Gastroesophageal sphincter (tissue), 4 donors: ENCODE results near the gene CP. TPM values are rescaled to one million over a fixed set of nuclear protein-coding genes. Genes with fewer than 3 reads are reported as not detected.

Experiments used
- ATAC-seq: fragments of 150-250 bp; one replicate; pipeline ENCODE4 v1.9.1; 2016; ENCODE audit warnings: mild to moderate bottlenecking, moderate library complexity
- H3K27ac ChIP-seq, 4 donors: fragments of 200-600 bp; sonication (generic) in 3 of 4; 1 replicate in 3 of 4; 2 replicates in 1 of 4; pipeline ENCODE4 v1.5.1; 2016 to 2019
- H3K27me3 ChIP-seq: fragments of 200-600 bp; sonication (generic); one replicate; pipeline ENCODE4 v1.5.1; 2019
- H3K36me3 ChIP-seq, 2 donors: fragments of 200-600 bp; sonication (generic); one replicate each; pipeline ENCODE4 v1.5.1; 2019; ENCODE audit warnings: control low read depth in 1 of 2
- H3K4me1 ChIP-seq, 3 donors: fragments of 200-600 bp; sonication (generic); 1 replicate in 2 of 3; 2 replicates in 1 of 3; pipeline ENCODE4 v1.5.1; 2016 to 2019; ENCODE audit warnings: control low read depth in 2 of 3
- H3K4me3 ChIP-seq, 2 donors: fragments of 200-600 bp; sonication (generic); one replicate each; pipeline ENCODE4 v1.5.1; 2019; ENCODE audit warnings: mild to moderate bottlenecking in 1 of 2, moderate library complexity in 1 of 2
- H3K9me3 ChIP-seq, 3 donors: fragments of 200-600 bp; sonication (generic); one replicate each; pipeline ENCODE4 v1.5.1; 2017 to 2019; ENCODE audit warnings: control low read depth in 2 of 3
- EP300 ChIP-seq: sonication (generic); formaldehyde crosslinking; IDR thresholded peaks from one replicate; pipeline ENCODE4 v1.6.1; 2017; ENCODE audit warnings: antibody characterized with exemption, mild to moderate bottlenecking
- POLR2A ChIP-seq, 2 donors: fragments of 450-650 bp; IDR thresholded peaks; one replicate each; pipeline ENCODE4 v1.6.1; 2017; ENCODE audit warnings: antibody characterized with exemption in 2 of 2, mild to moderate bottlenecking in 2 of 2, moderate library complexity in 1 of 2
- POLR2AphosphoS5 ChIP-seq: sonication (generic); formaldehyde crosslinking; IDR thresholded peaks from one replicate; pipeline ENCODE4 v1.6.1; 2017; ENCODE audit warnings: antibody characterized with exemption
- WGBS, 2 donors: methylation state at CpG; one replicate each; pipeline ENCODE4 v1.1.5; 2018; ENCODE audit warnings: low coverage in 1 of 2; 5-methylcytosine and 5-hydroxymethylcytosine counted together
- total RNA-seq, 4 donors: library from RNA; depleted of rRNA; stranded (reverse); fragments of >200 nt; gene quantifications; one replicate each; pipeline ENCODE4 v1.1.0, GENCODE V29; 2016
- TF ChIP-seq, protein P1 (sequence below), 4 experiments: fragments of 200-600 bp in 2 of 4; fragments of 450-650 bp in 2 of 4; sonication (generic) in 1 of 4; IDR thresholded peaks; one replicate each; pipeline ENCODE4 v1.5.1; 2017 to 2019; ENCODE audit warnings: antibody characterized with exemption in 4 of 4, mild to moderate bottlenecking in 2 of 4, moderate library complexity in 2 of 4

The CP gene
- total RNA-seq, 4 donors from 2014 or later = 2.3 to 44.8 (median 12.5) TPM

DNA sequence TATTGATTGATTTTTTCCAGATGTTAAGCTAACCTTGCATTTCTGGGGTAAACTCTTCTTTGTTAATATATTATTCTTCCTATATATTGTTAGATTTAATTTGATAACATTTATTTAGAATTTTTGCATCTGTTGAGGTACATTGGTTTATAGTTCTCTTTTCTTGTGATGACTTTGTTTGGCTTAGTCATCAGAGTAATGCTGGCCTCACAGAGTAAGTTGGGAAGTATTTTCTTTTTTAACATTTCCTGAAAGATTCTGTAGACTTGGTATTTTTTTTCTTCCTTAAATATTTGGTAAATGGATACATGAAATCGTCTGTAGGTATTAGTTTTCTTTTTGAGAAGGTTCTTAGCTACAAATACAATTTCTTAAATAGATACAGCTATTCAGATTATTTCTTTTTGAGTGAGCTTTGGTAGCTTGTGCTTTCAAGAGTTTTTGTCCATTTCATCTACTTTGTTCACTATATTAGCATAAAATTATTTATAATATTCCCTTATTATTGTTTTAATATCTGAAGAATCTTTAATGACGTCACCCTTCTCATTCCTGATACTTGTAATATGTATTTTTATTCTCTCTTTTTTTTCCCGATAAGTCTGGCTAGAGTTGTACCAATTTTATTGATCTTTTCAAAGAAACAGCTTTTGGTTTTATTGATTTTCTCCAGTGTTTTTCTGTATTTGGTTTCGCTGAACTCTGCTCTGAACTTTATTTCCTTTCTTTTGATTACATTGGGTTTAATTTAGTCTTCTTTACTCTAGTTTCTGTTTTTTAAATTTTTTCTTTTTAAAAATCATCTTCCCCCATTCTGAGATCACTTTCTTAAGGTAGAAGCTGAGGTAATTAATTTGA, 98.7 kb downstream of the CP start:
- H3K27ac ChIP-seq = no peak overlapping the region
- WGBS, 2 donors = 77 to 91% methylated on average over 4 of the region's 4 CpGs
- no peak overlapping the region for H3K4me3 ChIP-seq
- no peaks in the 10 kb centered on the region for H3K27me3 ChIP-seq
- TF ChIP-seq, protein P1, sequence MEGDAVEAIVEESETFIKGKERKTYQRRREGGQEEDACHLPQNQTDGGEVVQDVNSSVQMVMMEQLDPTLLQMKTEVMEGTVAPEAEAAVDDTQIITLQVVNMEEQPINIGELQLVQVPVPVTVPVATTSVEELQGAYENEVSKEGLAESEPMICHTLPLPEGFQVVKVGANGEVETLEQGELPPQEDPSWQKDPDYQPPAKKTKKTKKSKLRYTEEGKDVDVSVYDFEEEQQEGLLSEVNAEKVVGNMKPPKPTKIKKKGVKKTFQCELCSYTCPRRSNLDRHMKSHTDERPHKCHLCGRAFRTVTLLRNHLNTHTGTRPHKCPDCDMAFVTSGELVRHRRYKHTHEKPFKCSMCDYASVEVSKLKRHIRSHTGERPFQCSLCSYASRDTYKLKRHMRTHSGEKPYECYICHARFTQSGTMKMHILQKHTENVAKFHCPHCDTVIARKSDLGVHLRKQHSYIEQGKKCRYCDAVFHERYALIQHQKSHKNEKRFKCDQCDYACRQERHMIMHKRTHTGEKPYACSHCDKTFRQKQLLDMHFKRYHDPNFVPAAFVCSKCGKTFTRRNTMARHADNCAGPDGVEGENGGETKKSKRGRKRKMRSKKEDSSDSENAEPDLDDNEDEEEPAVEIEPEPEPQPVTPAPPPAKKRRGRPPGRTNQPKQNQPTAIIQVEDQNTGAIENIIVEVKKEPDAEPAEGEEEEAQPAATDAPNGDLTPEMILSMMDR (IDR thresholded peaks at IDR 0.05) = no peak
- no peak for TF ChIP-seq POLR2A (IDR thresholded peaks at IDR 0.05)
- no peak for TF ChIP-seq POLR2AphosphoS5
- TF ChIP-seq EP300 = no peak
- ATAC-seq = no peak
- no peaks in the 10 kb centered on the region for H3K36me3 ChIP-seq
- no peaks in the 10 kb centered on the region for H3K9me3 ChIP-seq
- peaks cover 0 to under 1% (median 0%) of the 10 kb centered on the region in 3 donors for H3K4me1 ChIP-seq

Other genes with a start within 250 kb of the CP start
- 100 to 1,000 TPM; 117 to 883 (median 126) TPM for gene GYG1, start 230.3 kb downstream of the CP start, total RNA-seq
- 10 to 100 TPM; 18.3 to 28.2 (median 23.0) TPM for gene HLTF, start 135.3 kb downstream of the CP start, total RNA-seq
- 10 to 100 TPM; 13.7 to 18.3 (median 14.7) TPM for gene HPS3, start 92.2 kb downstream of the CP start, total RNA-seq
- 10 to 100 TPM in 1 of 4 donors, 1 to 10 TPM in 3; 1.7 to 10.2 (median 7.1) TPM for gene TM4SF18, start 111.8 kb upstream of the CP start, total RNA-seq
- gene TM4SF1, start 155.8 kb upstream of the CP start, total RNA-seq = 100 to 1,000 TPM in 1 of 4 donors, 10 to 100 TPM in 3; 20.9 to 128 (median 71.9) TPM